GM19328 (cell line): ENCODE data around the gene COL28A1.
"Not testable (repeated sequence)": the region's sequence is repeated elsewhere in the genome, so short reads cannot be mapped to it uniquely, and the experiment has no call there.

Experiments
- ATAC-seq: cut with Tn5 transposase; IDR thresholded peaks from one replicate; pipeline ENCODE4 v1.9.1; 2021; ENCODE audit warnings: mild to moderate bottlenecking, moderate library complexity; ENCODE audit not compliant: unreplicated experiment

Gene COL28A1

DNA sequence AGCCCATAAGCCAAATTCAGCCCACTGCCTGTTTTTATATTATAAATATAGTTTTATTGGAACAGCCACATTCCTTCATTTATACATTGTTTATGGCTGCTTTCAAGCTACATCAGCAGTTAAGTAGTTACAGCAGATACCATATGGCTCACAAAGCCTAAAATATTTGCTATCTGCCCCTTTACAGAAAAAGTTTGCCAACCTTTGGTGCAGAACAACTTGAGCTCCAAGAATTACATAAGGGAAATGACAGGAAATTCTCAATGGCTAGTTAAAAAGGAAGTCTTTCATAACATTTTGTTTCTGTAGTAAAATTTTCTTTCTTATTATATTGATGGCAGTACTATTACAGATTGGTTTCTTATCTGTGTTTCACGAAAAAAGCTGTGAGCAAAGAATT, 59.3 kb downstream of the COL28A1 start:
- ATAC-seq: no peak

- no peak for ATAC-seq
These were observed 60.1 kb downstream of the COL28A1 start for GRCh38 chr7:7475601-7476000.

GRCh38 chr7:7474436-7474835, 61.2 kb downstream of the COL28A1 start:
- ATAC-seq: no peak

- ATAC-seq: not testable (repeated sequence)
These were observed 70.5 kb downstream of the COL28A1 start for GRCh38 chr7:7464991-7465765.

DNA sequence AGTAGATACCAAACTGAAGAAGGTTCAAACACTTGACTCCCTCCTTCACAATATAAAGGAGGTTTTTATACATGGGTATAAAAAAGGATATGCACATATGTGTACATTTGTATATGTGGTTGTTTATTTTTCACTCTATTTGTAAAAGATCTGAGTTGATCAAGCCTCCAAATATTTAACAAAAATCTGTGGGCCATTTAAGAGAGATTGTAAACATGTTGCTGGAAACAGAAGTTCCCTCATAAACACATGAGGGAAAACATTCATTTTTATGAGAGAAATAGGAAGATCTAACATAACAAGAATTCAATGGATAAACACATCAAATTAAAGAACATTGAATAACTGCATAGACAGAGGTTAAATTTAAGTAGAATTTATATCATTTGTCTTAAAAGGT, 81.7 kb downstream of the COL28A1 start:
- ATAC-seq: no peak

GRCh38 chr7:7452652-7453051, 83.0 kb downstream of the COL28A1 start:
- no peak for ATAC-seq

DNA sequence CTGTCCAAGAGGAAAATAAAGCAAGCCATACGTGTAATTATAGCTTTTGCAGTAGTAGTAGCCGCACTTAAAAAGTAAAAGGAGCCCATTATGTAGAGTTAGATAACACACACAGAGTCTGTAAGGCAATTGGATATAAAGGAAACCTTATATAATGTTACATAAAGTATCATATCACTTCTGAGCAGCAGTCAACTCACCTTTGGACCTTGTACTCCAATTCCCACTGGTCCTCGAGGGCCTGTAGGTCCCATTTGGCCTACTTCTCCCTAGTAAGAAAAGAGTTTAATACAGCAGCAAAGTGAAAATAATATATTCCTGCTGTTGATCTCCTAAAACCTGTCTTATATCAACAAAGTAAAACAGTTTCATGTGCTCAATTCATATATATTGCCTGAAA, 83.6 kb downstream of the COL28A1 start:
- ATAC-seq: no peak

- ATAC-seq: no peak
These were observed 86.6 kb downstream of the COL28A1 start for GRCh38 chr7:7449055-7449454.

- ATAC-seq: no peak
These were observed 89.1 kb downstream of the COL28A1 start for GRCh38 chr7:7446616-7447015.

- no peak for ATAC-seq
These were observed 91.8 kb downstream of the COL28A1 start for GRCh38 chr7:7443806-7444350.

DNA sequence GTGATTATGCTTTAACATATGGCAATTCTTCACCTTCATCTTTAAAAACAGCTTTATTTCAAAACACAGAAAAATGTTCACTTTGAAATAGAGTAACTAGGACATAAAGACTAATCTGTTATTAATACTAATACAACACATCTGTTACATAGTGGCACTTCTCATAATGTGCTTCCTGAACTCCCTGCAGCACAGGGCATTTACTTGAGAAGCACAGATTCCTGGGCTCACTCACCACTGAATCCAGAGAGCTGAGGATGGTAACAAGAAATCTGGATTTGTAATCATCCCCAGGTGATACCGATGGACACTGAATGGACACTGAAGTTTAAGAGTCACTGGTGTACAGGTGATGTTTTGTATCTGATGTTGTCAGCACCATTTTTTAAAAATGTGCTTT, 96.1 kb downstream of the COL28A1 start:
- ATAC-seq: no peak

- ATAC-seq: no peak
These were observed 96.8 kb downstream of the COL28A1 start for GRCh38 chr7:7438851-7439250.

DNA sequence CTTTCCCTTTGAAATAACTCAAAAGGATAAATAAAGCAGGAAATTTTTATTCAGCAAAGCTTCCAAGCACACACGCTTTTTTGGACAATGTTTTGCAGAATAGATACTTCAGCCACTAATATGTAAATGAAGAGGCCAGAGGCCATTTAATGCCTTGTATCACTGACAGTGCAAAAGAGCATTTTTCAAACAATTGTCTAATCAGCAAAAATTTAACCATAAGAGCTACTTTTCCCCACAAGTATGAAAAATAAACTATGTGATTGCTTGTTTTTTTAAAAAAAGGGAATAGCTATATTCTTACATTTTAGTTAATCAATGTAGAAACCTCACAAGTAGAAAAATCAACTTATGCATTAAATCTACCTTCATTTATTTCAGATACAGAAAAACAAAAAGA, 99.7 kb downstream of the COL28A1 start:
- no peak for ATAC-seq

DNA sequence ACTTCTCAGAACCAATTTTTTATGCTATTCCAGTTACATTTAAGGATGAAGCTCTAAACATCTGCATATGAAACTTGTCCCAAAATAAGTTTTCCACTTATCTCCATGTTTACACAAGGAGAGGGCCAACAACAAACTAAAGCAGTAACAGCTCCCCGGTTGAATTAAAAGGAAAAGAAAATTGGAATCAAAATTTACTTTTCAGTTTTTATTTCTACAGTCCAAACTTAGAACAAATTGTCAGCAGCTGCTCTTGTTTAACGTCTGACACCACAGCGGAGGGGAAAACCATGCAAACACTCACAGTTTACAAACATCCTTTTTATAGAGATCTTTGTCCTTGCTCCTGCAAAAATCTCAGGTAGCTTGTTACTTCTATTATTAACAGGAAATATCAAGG, 101.3 kb downstream of the COL28A1 start:
- no peak for ATAC-seq

- no peak for ATAC-seq
These were observed 101.9 kb downstream of the COL28A1 start for GRCh38 chr7:7433811-7434210.

GRCh38 chr7:7432979-7433378, 102.7 kb downstream of the COL28A1 start:
- ATAC-seq: no peak

DNA sequence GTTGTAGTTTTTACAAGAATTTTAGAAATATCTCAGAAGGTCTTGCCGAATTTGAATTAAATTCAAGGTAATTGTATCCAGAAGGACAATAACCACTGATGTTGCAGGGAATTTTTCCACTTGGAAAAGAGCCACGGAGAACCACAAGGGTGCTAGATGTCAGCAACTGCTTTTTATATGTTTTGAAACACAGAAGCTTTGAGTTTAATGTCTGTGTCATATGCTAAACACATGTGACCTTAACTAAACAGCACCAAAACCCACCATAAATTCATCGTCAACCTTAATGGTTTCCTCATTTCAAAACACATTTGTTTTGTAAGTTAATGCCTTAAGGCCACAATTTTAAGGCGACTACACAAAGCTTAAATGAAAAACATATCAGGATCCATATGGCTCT, 106.9 kb downstream of the COL28A1 start:
- no peak for ATAC-seq

DNA sequence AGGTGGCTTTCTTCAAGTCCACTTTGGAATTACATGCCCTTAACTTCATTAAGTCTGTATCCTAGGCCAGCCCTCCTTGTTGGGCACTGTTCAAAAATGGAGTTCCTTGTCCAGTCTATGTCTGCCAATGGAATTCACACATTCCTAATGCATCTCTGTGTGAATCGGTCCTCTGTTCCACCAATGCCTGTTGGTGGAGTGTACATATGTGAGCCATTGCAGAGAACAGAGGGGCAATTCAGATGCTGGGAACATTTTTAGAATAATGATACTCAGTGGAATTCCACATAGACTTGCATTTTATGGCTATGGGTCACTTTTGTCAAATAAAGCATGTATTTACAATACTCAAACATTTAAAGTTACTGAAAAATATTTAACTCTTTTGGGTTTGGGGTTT, 108.3 kb downstream of the COL28A1 start:
- no peak for ATAC-seq

DNA sequence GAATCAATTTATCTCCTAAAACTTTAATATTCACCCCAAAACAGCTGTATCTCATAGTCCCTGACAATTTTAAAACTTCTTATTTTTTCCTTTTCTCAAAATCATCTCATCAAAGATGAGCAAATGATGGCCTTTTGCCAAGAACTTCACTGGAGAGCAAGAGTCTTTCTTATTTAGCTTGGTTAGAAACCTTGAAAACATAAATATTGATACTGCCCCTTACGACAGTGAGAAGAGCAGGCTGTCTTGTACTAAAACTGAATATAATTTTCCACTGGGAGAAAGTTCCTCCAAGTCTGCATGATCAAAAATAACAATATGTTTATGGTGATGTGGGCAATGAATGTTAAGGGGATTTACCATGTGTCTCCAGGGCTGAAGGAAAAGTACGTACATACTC, 109.0 kb downstream of the COL28A1 start:
- no peak for ATAC-seq

DNA sequence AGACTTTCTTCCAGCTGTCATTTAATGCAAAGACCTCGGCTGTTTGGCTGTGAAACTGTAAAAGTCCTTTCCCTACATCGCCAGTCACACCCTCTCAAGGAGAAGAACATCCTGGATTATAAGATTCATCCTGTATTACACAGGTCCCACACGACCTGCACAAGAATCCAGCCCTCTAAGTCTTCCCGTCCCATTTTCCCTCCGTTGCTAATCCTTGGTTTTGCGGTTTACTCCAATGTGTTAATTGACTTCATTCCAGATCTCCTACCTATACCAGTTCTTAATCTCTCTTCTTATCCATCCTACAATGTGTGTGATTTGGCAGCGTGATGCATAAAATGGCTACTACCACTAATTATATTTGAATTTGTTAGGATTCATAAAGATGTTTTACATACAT, 110.4 kb downstream of the COL28A1 start:
- ATAC-seq: no peak

GRCh38 chr7:7424151-7424873, 111.4 kb downstream of the COL28A1 start:
- peak; percentile 75 for ATAC-seq

- no peak for ATAC-seq
These were observed 113.0 kb downstream of the COL28A1 start for GRCh38 chr7:7422641-7423040.
